ENCODE results near the gene EXOC1.

Gene EXOC1

GRCh38 chr4:55876387-55876786, 22.9 kb downstream of the EXOC1 start:
- H3K36me3 ChIP-seq (ENCODE audit: low read length), result no peaks in the 10 kb centered on the region
- H3K9me2 ChIP-seq (replicated peaks; ENCODE audit: insufficient read depth, low read length), result no peaks in the 10 kb centered on the region
- H3K27me3 ChIP-seq (ENCODE audit: low read length), result no peaks in the 10 kb centered on the region
- no peaks in the 10 kb centered on the region for H3K79me2 ChIP-seq (ENCODE audit: insufficient read depth, low read length)
- H3K4me2 ChIP-seq (ENCODE audit: low read depth, low read length, poor library complexity, severe bottlenecking), result no peak overlapping the region
- H3K9ac ChIP-seq (ENCODE audit: low read length), result no peak overlapping the region
- no peaks in the 10 kb centered on the region for H4K20me1 ChIP-seq (ENCODE audit: low read depth, low read length)
- TF ChIP-seq EZH2phosphoT487 (conservative IDR thresholded peaks at IDR 0.05; ENCODE audit: low read length), result no peak
- TF ChIP-seq CTCF (IDR thresholded peaks at IDR 0.05; ENCODE audit: insufficient read depth, low read length, poor library complexity, severe bottlenecking), result no peak
- no peak overlapping the region for H3K4me3 ChIP-seq (ENCODE audit: insufficient read depth, low read length, poor library complexity, severe bottlenecking)
- H3K9me3 ChIP-seq (ENCODE audit: insufficient read depth, low read length), result no peaks in the 10 kb centered on the region
- H2AFZ ChIP-seq (ENCODE audit: low read depth, low read length, severe bottlenecking), result no peak overlapping the region
- H3F3A ChIP-seq (ENCODE audit: insufficient read depth), result no peaks in the 10 kb centered on the region; the same call in 1 of the 2 replicates
- H3K27ac ChIP-seq (ENCODE audit: low read depth, low read length), result no peak overlapping the region

- Histone ChIP-seq H3K27me3 (ENCODE audit: low read length) (no peaks in the 10 kb centered on the region), H3K79me2 (ENCODE audit: insufficient read depth, low read length) (no peaks in the 10 kb centered on the region), H4K20me1 (ENCODE audit: low read depth, low read length) (no peaks in the 10 kb centered on the region), H3K27ac (ENCODE audit: low read depth, low read length) (no peak overlapping the region), H3K4me3 (ENCODE audit: insufficient read depth, low read length, poor library complexity, severe bottlenecking) (no peak overlapping the region), H3K4me2 (ENCODE audit: low read depth, low read length, poor library complexity, severe bottlenecking) (no peak overlapping the region), H3K36me3 (ENCODE audit: low read length) (no peaks in the 10 kb centered on the region; the same call in 1 of the 2 replicates), H3K9me3 (ENCODE audit: insufficient read depth, low read length) (no peaks in the 10 kb centered on the region), H2AFZ (ENCODE audit: low read depth, low read length, severe bottlenecking) (no peak overlapping the region), H3K9me2 (replicated peaks; ENCODE audit: insufficient read depth, low read length) (no peaks in the 10 kb centered on the region), H3F3A (ENCODE audit: insufficient read depth) (no peaks in the 10 kb centered on the region; the same call in 1 of the 2 replicates), H3K9ac (ENCODE audit: low read length) (no peak overlapping the region)
- TF ChIP-seq CTCF (IDR thresholded peaks at IDR 0.05; ENCODE audit: insufficient read depth, low read length, poor library complexity, severe bottlenecking) (no peak), EZH2phosphoT487 (conservative IDR thresholded peaks at IDR 0.05; ENCODE audit: low read length) (no peak)
Observed at GRCh38 chr4:55879224-55879623, 25.8 kb downstream of the EXOC1 start.

GRCh38 chr4:55880652-55881280, 27.3 kb downstream of the EXOC1 start:
- TF ChIP-seq CTCF (IDR thresholded peaks at IDR 0.05; ENCODE audit: insufficient read depth, low read length, poor library complexity, severe bottlenecking) (no peak), EZH2phosphoT487 (conservative IDR thresholded peaks at IDR 0.05; ENCODE audit: low read length) (no peak)
- Histone ChIP-seq H4K20me1 (ENCODE audit: low read depth, low read length) (no peaks in the 10 kb centered on the region), H3K4me3 (ENCODE audit: insufficient read depth, low read length, poor library complexity, severe bottlenecking) (no peak overlapping the region), H3K9me2 (replicated peaks; ENCODE audit: insufficient read depth, low read length) (no peaks in the 10 kb centered on the region), H2AFZ (ENCODE audit: low read depth, low read length, severe bottlenecking) (no peak overlapping the region), H3K4me2 (ENCODE audit: low read depth, low read length, poor library complexity, severe bottlenecking) (no peak overlapping the region), H3K79me2 (ENCODE audit: insufficient read depth, low read length) (no peaks in the 10 kb centered on the region), H3F3A (ENCODE audit: insufficient read depth) (no peaks in the 10 kb centered on the region; the same call in 1 of the 2 replicates), H3K9ac (ENCODE audit: low read length) (no peak overlapping the region), H3K27me3 (ENCODE audit: low read length) (no peaks in the 10 kb centered on the region), H3K36me3 (ENCODE audit: low read length) (no peaks in the 10 kb centered on the region; the same call in 1 of the 2 replicates), H3K27ac (ENCODE audit: low read depth, low read length) (no peak overlapping the region), H3K9me3 (ENCODE audit: insufficient read depth, low read length) (no peaks in the 10 kb centered on the region)

Measured in SU-DHL-6 (cell line).